ENCODE data around the gene PCDHGA3.

The PCDHGA3 gene

DNA sequence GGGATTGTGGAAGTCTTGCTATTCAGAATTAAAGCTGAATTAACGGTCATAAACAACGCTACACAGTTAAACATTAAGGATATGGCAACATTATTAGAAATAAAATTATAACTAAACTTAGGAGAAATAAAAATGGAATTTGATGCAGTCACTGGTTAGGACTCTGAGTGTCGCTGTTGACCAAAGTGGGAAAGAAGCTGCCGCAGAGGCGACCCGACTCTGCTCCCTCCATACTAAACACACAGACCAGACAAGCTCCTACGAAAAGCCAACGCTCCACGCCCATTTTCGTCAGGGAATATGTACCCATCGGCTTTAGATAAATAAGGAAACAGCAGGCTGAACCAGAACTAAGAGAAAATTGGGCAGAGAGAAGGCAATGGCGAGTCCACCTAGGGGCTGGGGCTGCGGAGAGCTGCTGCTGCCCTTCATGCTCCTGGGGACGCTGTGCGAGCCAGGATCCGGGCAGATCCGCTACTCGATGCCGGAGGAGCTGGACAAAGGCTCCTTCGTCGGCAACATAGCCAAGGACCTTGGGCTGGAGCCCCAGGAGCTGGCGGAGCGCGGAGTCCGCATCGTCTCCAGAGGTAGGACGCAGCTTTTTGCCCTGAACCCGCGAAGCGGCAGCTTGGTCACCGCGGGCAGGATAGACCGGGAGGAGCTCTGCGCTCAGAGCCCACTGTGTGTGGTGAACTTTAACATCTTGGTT is 20.5 kb downstream of the PCDHGA3 start, which contains the start of gene PCDHGA5:
PCDHGA5 (plus strand) TSS at position 211 of the 709 bp plus-strand sequence; CDS start at position 380, 169 bp downstream.
- Mint-ChIP-seq H3K27ac (no peak within 1 kb of the TSS), H3K4me3 (no peak within 1 kb of the TSS), H3K9me3 (peaks cover 93% of the 10 kb centered on the region), H3K4me1 (no peaks in the 10 kb centered on the region), H3K27me3 (ENCODE audit: low read depth, poor library complexity) (no peaks in the 10 kb centered on the region), H3K36me3 (ENCODE audit: low read depth) (peaks cover 46% of the 10 kb centered on the region)
- TF ChIP-seq, protein P1, sequence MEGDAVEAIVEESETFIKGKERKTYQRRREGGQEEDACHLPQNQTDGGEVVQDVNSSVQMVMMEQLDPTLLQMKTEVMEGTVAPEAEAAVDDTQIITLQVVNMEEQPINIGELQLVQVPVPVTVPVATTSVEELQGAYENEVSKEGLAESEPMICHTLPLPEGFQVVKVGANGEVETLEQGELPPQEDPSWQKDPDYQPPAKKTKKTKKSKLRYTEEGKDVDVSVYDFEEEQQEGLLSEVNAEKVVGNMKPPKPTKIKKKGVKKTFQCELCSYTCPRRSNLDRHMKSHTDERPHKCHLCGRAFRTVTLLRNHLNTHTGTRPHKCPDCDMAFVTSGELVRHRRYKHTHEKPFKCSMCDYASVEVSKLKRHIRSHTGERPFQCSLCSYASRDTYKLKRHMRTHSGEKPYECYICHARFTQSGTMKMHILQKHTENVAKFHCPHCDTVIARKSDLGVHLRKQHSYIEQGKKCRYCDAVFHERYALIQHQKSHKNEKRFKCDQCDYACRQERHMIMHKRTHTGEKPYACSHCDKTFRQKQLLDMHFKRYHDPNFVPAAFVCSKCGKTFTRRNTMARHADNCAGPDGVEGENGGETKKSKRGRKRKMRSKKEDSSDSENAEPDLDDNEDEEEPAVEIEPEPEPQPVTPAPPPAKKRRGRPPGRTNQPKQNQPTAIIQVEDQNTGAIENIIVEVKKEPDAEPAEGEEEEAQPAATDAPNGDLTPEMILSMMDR (IDR thresholded peaks at IDR 0.05), result no peak
- DNase-seq, result no peak

DNA sequence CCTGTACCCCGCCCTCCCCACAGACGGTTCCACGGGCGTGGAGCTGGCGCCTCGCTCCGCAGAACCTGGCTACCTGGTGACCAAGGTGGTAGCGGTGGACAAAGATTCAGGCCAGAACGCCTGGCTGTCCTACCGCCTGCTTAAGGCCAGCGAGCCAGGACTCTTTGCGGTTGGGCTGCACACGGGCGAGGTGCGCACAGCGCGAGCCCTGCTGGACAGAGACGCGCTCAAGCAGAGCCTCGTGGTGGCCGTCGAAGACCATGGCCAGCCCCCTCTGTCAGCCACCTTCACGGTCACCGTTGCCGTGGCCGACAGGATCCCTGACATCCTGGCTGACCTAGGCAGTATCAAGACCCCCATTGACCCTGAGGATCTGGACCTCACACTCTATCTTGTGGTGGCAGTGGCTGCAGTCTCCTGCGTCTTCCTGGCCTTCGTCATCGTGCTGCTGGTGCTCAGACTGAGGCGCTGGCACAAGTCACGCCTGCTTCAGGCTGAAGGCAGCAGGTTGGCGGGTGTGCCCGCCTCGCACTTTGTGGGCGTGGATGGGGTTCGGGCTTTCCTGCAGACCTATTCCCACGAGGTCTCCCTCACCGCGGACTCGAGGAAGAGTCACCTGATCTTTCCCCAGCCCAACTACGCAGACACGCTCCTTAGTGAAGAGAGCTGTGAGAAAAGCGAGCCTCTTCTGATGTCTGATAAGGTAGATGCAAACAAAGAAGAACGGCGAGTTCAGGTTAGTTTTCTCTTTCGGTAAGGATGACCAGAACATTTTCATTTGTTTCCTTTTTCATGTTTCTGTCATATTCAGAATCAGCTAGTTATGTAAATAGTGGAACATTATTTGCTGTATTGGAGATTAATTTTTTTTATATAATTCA is 22.6 kb downstream of the PCDHGA3 start:
- H3K27me3 Mint-ChIP-seq (ENCODE audit: low read depth, poor library complexity), result no peaks in the 10 kb centered on the region
- H3K27ac Mint-ChIP-seq, result no peak overlapping the region
- peaks cover 93% of the 10 kb centered on the region for H3K9me3 Mint-ChIP-seq
- no peak overlapping the region for H3K4me3 Mint-ChIP-seq
- DNase-seq, result no peak
- H3K36me3 Mint-ChIP-seq (ENCODE audit: low read depth), result peaks cover 35% of the 10 kb centered on the region
- TF ChIP-seq, protein P1 (IDR thresholded peaks at IDR 0.05), result no peak
- no peaks in the 10 kb centered on the region for H3K4me1 Mint-ChIP-seq

GRCh38 chr5:141369994-141370848 is 26.6 kb downstream of the PCDHGA3 start, which contains the start of gene PCDHGB3:
Gene PCDHGB3 (plus strand): TSS chr5:141370242. CDS start chr5:141370395, 153 bp downstream.
- no peaks in the 10 kb centered on the region for H3K4me1 Mint-ChIP-seq
- DNase-seq, result no peak
- no peak within 1 kb of the TSS for H3K27ac Mint-ChIP-seq
- H3K27me3 Mint-ChIP-seq (ENCODE audit: low read depth, poor library complexity), result no peaks in the 10 kb centered on the region
- peaks cover 31% of the 10 kb centered on the region for H3K36me3 Mint-ChIP-seq (ENCODE audit: low read depth)
- no peak within 1 kb of the TSS for H3K4me3 Mint-ChIP-seq
- TF ChIP-seq, protein P1 (IDR thresholded peaks at IDR 0.05), result no peak
- H3K9me3 Mint-ChIP-seq, result peaks cover 92% of the 10 kb centered on the region

DNA sequence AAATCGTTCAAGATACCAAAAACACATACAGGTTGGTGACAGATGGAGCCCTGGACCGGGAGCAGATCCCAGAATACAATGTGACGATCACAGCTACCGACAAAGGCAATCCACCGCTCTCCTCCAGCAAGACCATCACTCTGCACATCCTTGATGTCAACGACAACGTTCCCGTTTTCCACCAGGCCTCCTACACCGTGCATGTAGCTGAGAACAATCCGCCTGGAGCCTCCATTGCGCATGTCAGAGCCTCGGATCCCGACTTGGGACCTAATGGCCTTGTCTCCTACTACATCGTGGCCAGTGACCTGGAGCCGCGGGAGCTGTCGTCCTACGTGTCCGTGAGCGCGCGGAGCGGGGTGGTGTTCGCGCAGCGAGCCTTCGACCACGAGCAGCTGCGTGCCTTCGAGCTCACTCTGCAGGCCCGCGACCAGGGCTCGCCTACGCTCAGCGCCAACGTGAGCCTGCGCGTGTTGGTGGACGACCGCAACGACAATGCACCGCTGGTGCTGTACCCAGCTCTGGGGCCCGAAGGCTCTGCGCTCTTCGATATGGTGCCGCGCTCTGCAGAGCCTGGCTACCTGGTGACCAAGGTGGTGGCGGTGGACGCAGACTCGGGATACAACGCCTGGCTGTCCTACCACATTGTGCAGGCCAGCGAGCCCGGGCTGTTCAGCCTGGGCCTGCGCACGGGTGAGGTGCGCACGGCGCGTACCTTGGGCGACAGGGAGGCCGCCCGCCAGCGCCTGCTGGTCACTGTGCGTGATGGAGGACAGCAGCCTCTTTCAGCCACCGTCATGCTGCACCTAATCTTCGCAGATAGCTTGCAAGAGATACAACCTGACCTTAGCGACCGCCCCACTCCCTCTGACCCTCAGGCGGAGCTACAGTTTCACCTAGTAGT is 28.2 kb downstream of the PCDHGA3 start:
- no peak overlapping the region for H3K4me3 Mint-ChIP-seq
- no peak overlapping the region for H3K27ac Mint-ChIP-seq
- H3K9me3 Mint-ChIP-seq, result peaks cover 88% of the 10 kb centered on the region
- no peak for DNase-seq
- peaks cover 30% of the 10 kb centered on the region for H3K36me3 Mint-ChIP-seq (ENCODE audit: low read depth)
- H3K27me3 Mint-ChIP-seq (ENCODE audit: low read depth, poor library complexity), result no peaks in the 10 kb centered on the region
- TF ChIP-seq, protein P1 (IDR thresholded peaks at IDR 0.05), result no peak
- H3K4me1 Mint-ChIP-seq, result no peaks in the 10 kb centered on the region
